Heart left ventricle (tissue), 13 donors: ENCODE results near the gene C20orf96.

Experiments
- CTCF ChIP-seq, 12 donors: fragments of 200-600 bp; sonication (generic) in 4 of 12; IDR thresholded peaks; one replicate each; pipeline versions ENCODE4 v1.5.0 to v1.8.0; 2018 to 2022; ENCODE audit warnings: antibody characterized with exemption in 12 of 12, mild to moderate bottlenecking in 5 of 12
- POLR2A ChIP-seq, 2 donors: fragments of 450-650 bp; IDR thresholded peaks; one replicate each; pipeline ENCODE4 v1.6.1; 2017; ENCODE audit warnings: antibody characterized with exemption in 2 of 2, mild to moderate bottlenecking in 2 of 2, moderate library complexity in 2 of 2
- donor health status: ischemic (EF 13 %, LVEDD 7.1; RV severe dilation, severe dysfunction).
- donor health status: DM: no; HTN: yes; CAD: no.
- donor health status: DM: no; HTN: no; CAD: no.
- donor health status: ischemic (EF 25% LVEDD 6.9; RV normal size, moderate dysfunction).
- donor health status: ischemic (EF 25% LVEDD 5.7; RV mildly dilated, moderate dysfunction).
- donor health status: ischemic (EF 35%, LVEDD 5.7; RV mildly dilated, moderate dysfunction).
- donor health status: nonischemic (EF 11% LVEDD 7.7; RV severe dilation, severe dysfunction).
- donor health status: DM: yes; HTN: yes; CAD: no.
- donor health status: PGD.
- donor health status: ischemic (EF 29% LVEDD 5.4; RV normal size, mild dysfunction).
- donor health status: nonischemic (EF 23%, LVEDD 6.1; RV moderate dilation, normal function).

GRCh38 chr20:305745-306144, 15.2 kb upstream of the C20orf96 start:
- TF ChIP-seq CTCF (IDR thresholded peaks at IDR 0.05) (no peak), POLR2A (IDR thresholded peaks at IDR 0.05) (no peak)
